PFSK-1 (cell line): Measurements from ENCODE around the gene ECE2.

Experiments used
- FOXP2 ChIP-seq: optimal IDR thresholded peaks from 2 replicates; pipeline ENCODE3; 2011; ENCODE audit warnings: borderline replicate concordance, control low read depth, inconsistent platforms; ENCODE audit not compliant: insufficient read depth; ENCODE audit errors: extremely low read length, extremely low read depth
- POLR2AphosphoS5 ChIP-seq: IDR thresholded peaks from 2 replicates; pipeline ENCODE4 v1.6.1; 2012; ENCODE audit warnings: low read depth, mild to moderate bottlenecking, control low read depth, low read length, moderate library complexity
- SIN3A ChIP-seq: IDR thresholded peaks from 2 replicates; pipeline ENCODE4 v1.6.1; 2012; ENCODE audit warnings: mild to moderate bottlenecking, low read length, moderate library complexity, borderline replicate concordance; ENCODE audit not compliant: insufficient read depth
- TAF1 ChIP-seq: IDR thresholded peaks from 2 replicates; pipeline ENCODE4 v1.6.1; 2012; ENCODE audit warnings: low read length, control low read depth, borderline replicate concordance; ENCODE audit not compliant: insufficient read depth

GRCh38 chr3:184234671-184235380, 41.0 kb upstream of the ECE2 start:
- TF ChIP-seq POLR2AphosphoS5 (no peak), SIN3A (no peak), TAF1 (no peak), FOXP2 (no peak)
